K562 (cell line): ENCODE data around the gene TSPAN3. TPM values are rescaled to one million over a fixed set of nuclear protein-coding genes. Genes with fewer than 3 reads are reported as not detected.

ENCODE experiments used
- BCLAF1 ChIP-seq, 2 experiments: fragments of 450-650 bp in 1 of 2; IDR thresholded peaks; 2 replicates each; pipeline ENCODE4 v1.6.1; 2011 to 2017; ENCODE audit warnings: low read depth in 2 of 2, antibody characterized with exemption in 1 of 2, borderline replicate concordance in 1 of 2, low read length in 1 of 2, mild to moderate bottlenecking in 1 of 2, mixed read lengths in 1 of 2; ENCODE audit not compliant: control insufficient read depth in 1 of 2
- BRCA1 ChIP-seq, 2 experiments: fragments of 450-650 bp in 1 of 2; sonication (generic) in 1 of 2; formaldehyde crosslinking in 1 of 2; IDR thresholded peaks; 2 replicates each; pipeline versions ENCODE4 v1.5.0 to v1.6.1; 2017 to 2020; ENCODE audit warnings: mild to moderate bottlenecking in 1 of 2, missing genetic modification reagents in 1 of 2
- CTCF ChIP-seq, 3 experiments: IDR thresholded peaks in 2 of 3; conservative IDR thresholded peaks in 1 of 3; 2 replicates each; pipeline ENCODE4 v1.5.1; 2011 to 2012; ENCODE audit warnings: low read length in 3 of 3, mild to moderate bottlenecking in 3 of 3, control low read depth in 2 of 3, improper control_type of control experiment in 1 of 3, inconsistent platforms in 1 of 3, low read depth in 1 of 3, mixed read lengths in 1 of 3, moderate library complexity in 1 of 3; ENCODE audit not compliant: insufficient read depth in 2 of 3
- DMBX1 ChIP-seq: fragments of 250-450 bp; sonication (Bioruptor Pico); IDR thresholded peaks from 2 replicates; pipeline ENCODE4 v1.8.0; 2022; ENCODE audit warnings: inconsistent platforms, mild to moderate bottlenecking, moderate library complexity, borderline replicate concordance
- DPF2 ChIP-seq: fragments of 450-650 bp; IDR thresholded peaks from 2 replicates; pipeline ENCODE4 v1.6.1; 2016
- E2F5 ChIP-seq: sonication (generic); formaldehyde crosslinking; IDR thresholded peaks from 2 replicates; pipeline ENCODE4 v1.8.0; 2022; ENCODE audit warnings: mild to moderate bottlenecking, missing genetic modification reagents
- GABPB2 ChIP-seq: fragments of 250-450 bp; sonication (Bioruptor Pico); conservative IDR thresholded peaks from 2 replicates; pipeline ENCODE4 v1.5.1; 2021; ENCODE audit warnings: mild to moderate bottlenecking
- HMGXB4 ChIP-seq: sonication (generic); formaldehyde crosslinking; IDR thresholded peaks from 2 replicates; pipeline ENCODE4 v1.8.1; 2023; ENCODE audit warnings: mild to moderate bottlenecking, missing genetic modification reagents
- NFXL1 ChIP-seq: fragments of 450-650 bp; formaldehyde crosslinking; IDR thresholded peaks from 2 replicates; pipeline ENCODE4 v1.4.0; 2021; ENCODE audit warnings: mild to moderate bottlenecking
- POLR3A ChIP-seq: IDR thresholded peaks from 2 replicates; pipeline ENCODE4 v1.6.1; 2011; ENCODE audit warnings: borderline replicate concordance, mild to moderate bottlenecking, moderate library complexity; ENCODE audit not compliant: insufficient read length, insufficient read depth; ENCODE audit errors: extremely low read depth
- PYGO2 ChIP-seq: fragments of 450-650 bp; IDR thresholded peaks from 2 replicates; pipeline ENCODE4 v1.6.1; 2016; ENCODE audit warnings: mild to moderate bottlenecking, missing genetic modification characterization, moderate library complexity, missing compliant biosample characterization
- RFX7 ChIP-seq: fragments of 250-450 bp; sonication (Bioruptor Pico); IDR thresholded peaks from 2 replicates; pipeline ENCODE4 v1.5.1; 2021; ENCODE audit warnings: mild to moderate bottlenecking
- STAT5A ChIP-seq: IDR thresholded peaks from 2 replicates; pipeline ENCODE4 v1.6.1; 2012; ENCODE audit warnings: low read length, inconsistent platforms, borderline replicate concordance
- TAF15 ChIP-seq: fragments of 200-400 bp; formaldehyde crosslinking; IDR thresholded peaks from 2 replicates; pipeline ENCODE4 v1.6.1; 2017; ENCODE audit warnings: mild to moderate bottlenecking, low read depth, low read length, moderate library complexity
- ZNF217 ChIP-seq: sonication (generic); formaldehyde crosslinking; IDR thresholded peaks from 2 replicates; pipeline ENCODE4 v1.8.0; 2022; ENCODE audit warnings: mild to moderate bottlenecking, missing genetic modification reagents
- ZNF354B ChIP-seq: fragments of 250-450 bp; sonication (Bioruptor Pico); IDR thresholded peaks from 2 replicates; pipeline ENCODE4 v1.4.0; 2020
- ZNF57 ChIP-seq: fragments of 450-650 bp; formaldehyde crosslinking; IDR thresholded peaks from 2 replicates; pipeline ENCODE4 v1.4.0; 2020; ENCODE audit warnings: mild to moderate bottlenecking, moderate library complexity
- polyA plus RNA-seq, 8 experiments: library from polyadenylated mRNA; depleted of rRNA in 4 of 8; stranded (reverse) in 5 of 8; unstranded in 3 of 8; fragments of >200 nt; fragmentation: Nextera tagmentation in 2 of 8; fragmentation: Illumina TruSeq in 1 of 8; extraction: Ambion mirVana in 2 of 8; extraction: Trizol in 1 of 8; gene quantifications; 2 replicates each; pipeline versions ENCODE4 v1.2.1 to v1.2.3, GENCODE V29; 2011 to 2014; ENCODE audit warnings: inconsistent platforms in 1 of 8, missing spikeins in 1 of 8
- total RNA-seq, 7 experiments: library from RNA; depleted of rRNA in 6 of 7; stranded (reverse); fragments of >200 nt in 6 of 7; fragmentation: Illumina TruSeq in 2 of 7; extraction: Trizol in 2 of 7; gene quantifications; 2 replicates each; pipeline versions ENCODE4 v1.2.1 to v1.2.3, GENCODE V29; 2011 to 2021; ENCODE audit warnings: low replicate concordance in 1 of 7
- TF ChIP-seq, protein P1 (sequence below): fragments of 200-800 bp; sonication (Bioruptor generic); IDR thresholded peaks from 2 replicates; pipeline ENCODE4 v1.6.1; 2017; ENCODE audit warnings: missing genetic modification characterization, missing compliant biosample characterization

TSPAN3 gene
- total and polyA plus RNA-seq, 9 of the 15 experiments (the other 6 are each of a cell fraction or from before 2014, with no cell fraction given): 14.3 to 144 (median 71.1) TPM

- TF ChIP-seq ZNF57 (CRISPR knock-in tag): no peak
- TF ChIP-seq E2F5 (CRISPR knock-in tag): no peak
- peak; percentile 47; the same call in 1 of the 2 replicates for TF ChIP-seq DPF2
- no peak for TF ChIP-seq PYGO2 (tag)
- no peak for TF ChIP-seq BRCA1 (IDR thresholded peaks at IDR 0.05)
- no peak for TF ChIP-seq BRCA1 (CRISPR knock-in tag; IDR thresholded peaks at IDR 0.05)
- TF ChIP-seq STAT5A: no peak
- TF ChIP-seq NFXL1: no peak
- peak in 1 of 3 experiments; percentile 14; a peak in 1 of 6 replicates for TF ChIP-seq CTCF (IDR thresholded peaks at IDR 0.05 in 2 of 3, conservative IDR thresholded peaks at IDR 0.05 in 1 of 3; ENCODE audit: insufficient read depth in 2 of 3, low read depth in 1 of 3, low read length in 3 of 3)
- no peak for TF ChIP-seq GABPB2
- no peak for TF ChIP-seq BCLAF1 (IDR thresholded peaks at IDR 0.05; ENCODE audit: borderline replicate concordance in 1 of 2, control insufficient read depth in 1 of 2, low read depth in 2 of 2, low read length in 1 of 2)
- TF ChIP-seq ZNF217: no peak
- no peak for TF ChIP-seq RFX7 (CRISPR knock-in tag)
- no peak for TF ChIP-seq ZNF354B (CRISPR knock-in tag)
- TF ChIP-seq, protein P1, sequence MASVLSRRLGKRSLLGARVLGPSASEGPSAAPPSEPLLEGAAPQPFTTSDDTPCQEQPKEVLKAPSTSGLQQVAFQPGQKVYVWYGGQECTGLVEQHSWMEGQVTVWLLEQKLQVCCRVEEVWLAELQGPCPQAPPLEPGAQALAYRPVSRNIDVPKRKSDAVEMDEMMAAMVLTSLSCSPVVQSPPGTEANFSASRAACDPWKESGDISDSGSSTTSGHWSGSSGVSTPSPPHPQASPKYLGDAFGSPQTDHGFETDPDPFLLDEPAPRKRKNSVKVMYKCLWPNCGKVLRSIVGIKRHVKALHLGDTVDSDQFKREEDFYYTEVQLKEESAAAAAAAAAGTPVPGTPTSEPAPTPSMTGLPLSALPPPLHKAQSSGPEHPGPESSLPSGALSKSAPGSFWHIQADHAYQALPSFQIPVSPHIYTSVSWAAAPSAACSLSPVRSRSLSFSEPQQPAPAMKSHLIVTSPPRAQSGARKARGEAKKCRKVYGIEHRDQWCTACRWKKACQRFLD (CRISPR knock-in tag): no peak
- TF ChIP-seq POLR3A: no peak
- TF ChIP-seq HMGXB4: no peak
- no peak for TF ChIP-seq TAF15
- no peak for TF ChIP-seq DMBX1 (CRISPR knock-in tag)
Measured at GRCh38 chr15:77064539-77065308, 6.2 kb downstream of the TSPAN3 start (continued).
